ENCODE data around the gene DBN1.

GRCh38 chr5:177487975-177488374 lies 14.5 kb upstream of the DBN1 start:
- TF ChIP-seq, protein P1, sequence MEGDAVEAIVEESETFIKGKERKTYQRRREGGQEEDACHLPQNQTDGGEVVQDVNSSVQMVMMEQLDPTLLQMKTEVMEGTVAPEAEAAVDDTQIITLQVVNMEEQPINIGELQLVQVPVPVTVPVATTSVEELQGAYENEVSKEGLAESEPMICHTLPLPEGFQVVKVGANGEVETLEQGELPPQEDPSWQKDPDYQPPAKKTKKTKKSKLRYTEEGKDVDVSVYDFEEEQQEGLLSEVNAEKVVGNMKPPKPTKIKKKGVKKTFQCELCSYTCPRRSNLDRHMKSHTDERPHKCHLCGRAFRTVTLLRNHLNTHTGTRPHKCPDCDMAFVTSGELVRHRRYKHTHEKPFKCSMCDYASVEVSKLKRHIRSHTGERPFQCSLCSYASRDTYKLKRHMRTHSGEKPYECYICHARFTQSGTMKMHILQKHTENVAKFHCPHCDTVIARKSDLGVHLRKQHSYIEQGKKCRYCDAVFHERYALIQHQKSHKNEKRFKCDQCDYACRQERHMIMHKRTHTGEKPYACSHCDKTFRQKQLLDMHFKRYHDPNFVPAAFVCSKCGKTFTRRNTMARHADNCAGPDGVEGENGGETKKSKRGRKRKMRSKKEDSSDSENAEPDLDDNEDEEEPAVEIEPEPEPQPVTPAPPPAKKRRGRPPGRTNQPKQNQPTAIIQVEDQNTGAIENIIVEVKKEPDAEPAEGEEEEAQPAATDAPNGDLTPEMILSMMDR (IDR thresholded peaks at IDR 0.05), result no peak
- no peak for TF ChIP-seq CBX8 (IDR thresholded peaks at IDR 0.05)

Data from A549 (cell line).